PC-3 (cell line): ENCODE data around the gene STXBP6.

Experiments
- CTCF ChIP-seq: fragments of 300-600 bp; sonication (generic); conservative IDR thresholded peaks from 2 replicates; pipeline ENCODE4 v1.5.1; 2017; ENCODE audit warnings: antibody characterized with exemption, low read depth, mild to moderate bottlenecking, low read length
- EZH2 ChIP-seq: fragments of 300-600 bp; sonication (generic); IDR thresholded peaks from one replicate; pipeline ENCODE4 v1.6.1; 2017; ENCODE audit warnings: antibody characterized with exemption, mild to moderate bottlenecking, low read length; ENCODE audit not compliant: unreplicated experiment
- EZH2phosphoT487 ChIP-seq: fragments of 300-600 bp; sonication (generic); IDR thresholded peaks from 2 replicates; pipeline ENCODE4 v1.6.1; 2018; ENCODE audit warnings: mild to moderate bottlenecking, antibody characterized with exemption, low read length, borderline replicate concordance

DNA sequence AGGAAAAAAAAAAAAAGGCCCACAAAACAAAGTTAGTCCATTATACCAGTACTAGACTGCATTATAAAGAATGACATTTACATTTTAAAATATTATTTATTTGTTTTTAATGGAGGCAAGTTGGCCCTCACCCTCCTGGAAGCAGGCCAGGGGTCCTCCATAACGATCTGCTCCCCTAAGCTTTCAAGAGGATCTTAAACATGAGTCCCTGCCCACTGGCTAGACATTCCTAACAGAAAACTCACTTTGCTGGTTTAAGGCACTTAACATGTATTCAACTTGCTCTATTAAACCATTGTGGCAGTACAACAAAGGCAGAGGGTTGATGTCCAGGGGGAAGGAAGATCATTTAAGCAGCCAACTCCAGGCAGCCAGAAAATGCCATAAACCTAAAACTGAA lies 111.4 kb downstream of the STXBP6 start:
- TF ChIP-seq CTCF = no peak
- no peak for TF ChIP-seq EZH2phosphoT487
- no peak for TF ChIP-seq EZH2
